HepG2 (cell line): ENCODE measurements around the gene HMGB3. TPM values are rescaled to one million over a fixed set of nuclear protein-coding genes. Genes with fewer than 3 reads are reported as not detected.

Experiments
- ATAC-seq: fragments of 200-7000 bp; cut with Tn5 transposase; 3 replicates; pipeline ENCODE4 v1.9.1; 2020; ENCODE audit warnings: mild to moderate bottlenecking, moderate library complexity
- BruUV-seq: library from RNA; stranded (reverse); fragments of 400-500 nt; replicated peaks from 2 replicates; lab custom pipeline; 2021; lab: Mats Ljungman, UMichigan
- CTCF ChIA-PET: fragments of 300-600 bp; formaldehyde crosslinking; extraction: SDS; loops from one replicate; lab custom pipeline; 2021; ENCODE audit warnings: low total read pairs, inconsistent platforms, low intra/inter-chr PET ratio; lab: Yijun Ruan, JAX
- POLR2A ChIA-PET: fragments of 350-600 bp; sonication (Branson Sonifier 250); formaldehyde crosslinking; loops from one replicate; lab custom pipeline; 2020; ENCODE audit warnings: antibody characterized with exemption, inconsistent platforms; lab: Yijun Ruan, JAX
- DNase-seq: peaks from one replicate; pipeline ENCODE4 v3.0.0-alpha.2; 2015; ENCODE audit warnings: low spot score
- FAIRE-seq: peaks from 3 replicates; lab custom pipeline; 2011; peaks lifted over from hg19 to GRCh38; lab: Jason Lieb, UNC
- H2AFZ ChIP-seq: one replicate; pipeline ENCODE4 v1.6.1; 2011; ENCODE audit warnings: low read length, inconsistent platforms
- H3K27ac ChIP-seq: fragments of 300-600 bp; 3 replicates; pipeline ENCODE4 v1.8.0; 2011; ENCODE audit warnings: mixed run types, mild to moderate bottlenecking, mixed read lengths, low read length, inconsistent platforms; ENCODE audit not compliant: insufficient read depth; ENCODE audit errors: extremely low read length
- H3K27me3 ChIP-seq, 2 experiments: fragments of 200-600 bp in 1 of 2; 2 replicates in 1 of 2; 3 replicates in 1 of 2; pipeline versions ENCODE4 v1.6.0 to v1.8.0; 2011; ENCODE audit warnings: low read length in 2 of 2, mild to moderate bottlenecking in 2 of 2, moderate library complexity in 2 of 2, inconsistent platforms in 1 of 2; ENCODE audit not compliant: insufficient read depth in 2 of 2, control insufficient read depth in 1 of 2
- H3K36me3 ChIP-seq, 2 experiments: fragments of 200-600 bp in 1 of 2; replicated peaks in 1 of 2; 2 replicates in 1 of 2; 3 replicates in 1 of 2; pipeline versions ENCODE4 v1.5.1 to v1.8.0; 2011; ENCODE audit warnings: low read length in 2 of 2, inconsistent platforms in 1 of 2; ENCODE audit not compliant: insufficient read depth in 2 of 2, control insufficient read depth in 1 of 2
- H3K4me1 ChIP-seq: 2 replicates; pipeline ENCODE4 v1.5.1; 2012; ENCODE audit warnings: low read length, inconsistent platforms; ENCODE audit not compliant: insufficient read depth
- H3K4me2 ChIP-seq: 2 replicates; pipeline ENCODE4 v1.6.0; 2011; ENCODE audit warnings: low read depth, low read length, inconsistent platforms
- H3K4me3 ChIP-seq, 3 experiments: fragments of 200-600 bp in 1 of 3; sonication (generic), shearing (Covaris generic) in 1 of 3; replicated peaks in 1 of 3; 2 replicates each; pipeline ENCODE4 v1.5.1; 2011 to 2016; ENCODE audit warnings: low read length in 3 of 3, inconsistent platforms in 2 of 3, low read depth in 2 of 3, mild to moderate bottlenecking in 2 of 3, control low read depth in 1 of 3, mixed read lengths in 1 of 3; ENCODE audit not compliant: insufficient read depth in 1 of 3
- H3K79me2 ChIP-seq: one replicate; pipeline ENCODE4 v1.6.1; 2011; ENCODE audit warnings: low read length, inconsistent platforms; ENCODE audit not compliant: insufficient read depth
- H3K9ac ChIP-seq: 2 replicates; pipeline ENCODE4 v1.6.0; 2011; ENCODE audit warnings: mild to moderate bottlenecking, low read depth, low read length, inconsistent platforms; ENCODE audit not compliant: insufficient read depth
- H3K9me3 ChIP-seq: 2 replicates; pipeline ENCODE4 v1.5.1; 2012; ENCODE audit warnings: mild to moderate bottlenecking, low read length
- H4K20me1 ChIP-seq: 2 replicates; pipeline ENCODE4 v1.6.0; 2011; ENCODE audit warnings: inconsistent platforms, mild to moderate bottlenecking, low read length, moderate library complexity; ENCODE audit not compliant: insufficient read depth
- DNMT1 ChIP-seq: sonication (generic); formaldehyde crosslinking; IDR thresholded peaks from 2 replicates; pipeline ENCODE4 v1.5.1; 2020; ENCODE audit warnings: mild to moderate bottlenecking, missing genetic modification reagents
- SMC3 ChIP-seq: IDR thresholded peaks from 2 replicates; pipeline ENCODE4 v1.6.1; 2011; ENCODE audit warnings: low read length, improper control_type of control experiment
- ZBTB42 ChIP-seq: sonication (generic); formaldehyde crosslinking; IDR thresholded peaks from 2 replicates; pipeline ENCODE4 v1.5.0; 2020; ENCODE audit warnings: mild to moderate bottlenecking, missing genetic modification reagents
- ZIK1 ChIP-seq: sonication (generic); formaldehyde crosslinking; IDR thresholded peaks from 2 replicates; pipeline ENCODE4 v1.5.0; 2020; ENCODE audit warnings: mild to moderate bottlenecking, low read depth, missing genetic modification reagents, borderline replicate concordance
- ZNF224 ChIP-seq: sonication (generic); formaldehyde crosslinking; IDR thresholded peaks from 2 replicates; pipeline ENCODE4 v1.5.0; 2020; ENCODE audit warnings: mild to moderate bottlenecking, missing genetic modification reagents
- ZNF510 ChIP-seq: sonication (generic); formaldehyde crosslinking; IDR thresholded peaks from 2 replicates; pipeline ENCODE4 v1.4.0; 2020; ENCODE audit warnings: low read depth, mild to moderate bottlenecking, missing genetic modification reagents
- ZNF576 ChIP-seq: sonication (generic); formaldehyde crosslinking; IDR thresholded peaks from 2 replicates; pipeline ENCODE4 v1.4.0; 2020; ENCODE audit warnings: mild to moderate bottlenecking, missing genetic modification reagents
- ZNF644 ChIP-seq: IDR thresholded peaks from 2 replicates; pipeline ENCODE4 v1.6.1; 2016; ENCODE audit warnings: low read depth
- WGBS: methylation state at CpG from one replicate; pipeline ENCODE4 v1.1.6; 2017; ENCODE audit warnings: low lambda C conversion rate; 5-methylcytosine and 5-hydroxymethylcytosine counted together
- in situ Hi-C: cut with HindIII; loops from 2 replicates; pipeline ENCODE4 v1.10.0; 2017; ENCODE audit warnings: low pct_unique_long_range_greater_than_20kb; ENCODE audit not compliant: extremely low pct_ligation_motif_present
- intact Hi-C: fragments of 100-400 bp; cut with micrococcal nuclease; formaldehyde crosslinking; loops from one replicate; pipeline ENCODE4 v1.10.0; 2022; ENCODE audit not compliant: unreplicated experiment
- polyA plus RNA-seq, 8 experiments: library from polyadenylated mRNA; depleted of rRNA in 3 of 8; stranded (reverse) in 7 of 8; unstranded in 1 of 8; fragments of >200 nt; fragmentation: Illumina TruSeq in 4 of 8; extraction: Trizol in 4 of 8; gene quantifications; 2 replicates each; pipeline versions ENCODE4 v1.2.1 to v1.2.3, GENCODE V29; 2011 to 2016; ENCODE audit warnings: low read depth in 4 of 8, missing spikeins in 1 of 8, mixed read lengths in 1 of 8; ENCODE audit not compliant: insufficient read depth in 1 of 8
- total RNA-seq, 5 experiments: library from RNA; depleted of rRNA; stranded (reverse); fragments of >200 nt; fragmentation: Illumina TruSeq; extraction: Trizol; gene quantifications; 2 replicates each; pipeline ENCODE4 v1.2.3, GENCODE V29; 2016; ENCODE audit warnings: low read depth in 1 of 5
- TF ChIP-seq, protein P1 (sequence below): sonication (generic); formaldehyde crosslinking; IDR thresholded peaks from 2 replicates; pipeline ENCODE4 v1.8.1; 2023; ENCODE audit warnings: mild to moderate bottlenecking, inconsistent platforms, moderate library complexity, missing genetic modification reagents, borderline replicate concordance

The HMGB3 gene
- total and polyA plus RNA-seq, 2 of the 13 experiments (the other 11 are each of a cell fraction or from before 2014, with no cell fraction given) = 8.5 to 87.1 TPM

DNA sequence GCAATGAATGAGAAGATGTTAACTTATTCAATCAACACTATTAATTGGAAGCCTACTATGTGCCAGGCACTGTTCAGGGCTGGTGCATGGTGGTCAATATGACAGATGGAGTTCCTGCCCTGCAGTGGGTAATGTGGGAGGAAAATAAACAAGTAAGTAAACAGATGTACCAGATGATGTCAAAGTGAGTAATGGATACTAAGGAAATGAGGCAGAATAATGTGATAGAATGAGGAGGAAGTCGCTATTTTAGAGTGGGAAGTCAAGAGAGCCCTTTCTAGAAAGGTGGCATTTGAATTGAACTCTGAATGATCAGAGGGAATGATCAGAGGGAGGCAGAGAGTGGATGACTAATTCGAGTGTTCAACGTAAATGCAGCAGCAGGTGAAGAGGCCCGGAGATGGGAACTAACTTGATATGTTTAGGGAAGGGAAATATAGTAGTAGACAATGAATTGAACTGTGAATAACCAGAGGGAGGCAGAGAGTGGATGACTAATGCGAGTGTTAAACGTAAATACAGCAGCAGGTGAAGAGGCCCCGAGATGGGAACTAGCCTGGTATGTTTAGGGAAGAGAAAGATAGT lies 48.3 kb downstream of the HMGB3 start:
- no peaks in the 10 kb centered on the region for H3K9me3 ChIP-seq
- no peak overlapping the region for H3K4me3 ChIP-seq
- under 1% methylated on average over 7 of the region's 7 CpGs for WGBS
- in situ Hi-C loops = no loop called here
- no TSS peak for BruUV-seq
- DNase-seq (no peak), FAIRE-seq (no peak), ATAC-seq (no peak)
- intact Hi-C loops = no loop called here
- H3K27ac ChIP-seq = no peak overlapping the region
- H3K4me2 ChIP-seq = no peak overlapping the region
- H4K20me1 ChIP-seq = no peaks in the 10 kb centered on the region
- CTCF ChIA-PET = no interaction called here
- H3K27me3 ChIP-seq = no peaks in the 10 kb centered on the region
- H3K79me2 ChIP-seq = no peaks in the 10 kb centered on the region
- H3K4me1 ChIP-seq = no peaks in the 10 kb centered on the region
- TF ChIP-seq ZNF644 (no peak), DNMT1 (no peak), SMC3 (no peak), ZIK1 (CRISPR knock-in tag) (no peak), ZNF224 (CRISPR knock-in tag) (no peak), ZBTB42 (CRISPR knock-in tag) (no peak), ZNF510 (no peak), ZNF576 (CRISPR knock-in tag) (no peak)
- TF ChIP-seq, protein P1, sequence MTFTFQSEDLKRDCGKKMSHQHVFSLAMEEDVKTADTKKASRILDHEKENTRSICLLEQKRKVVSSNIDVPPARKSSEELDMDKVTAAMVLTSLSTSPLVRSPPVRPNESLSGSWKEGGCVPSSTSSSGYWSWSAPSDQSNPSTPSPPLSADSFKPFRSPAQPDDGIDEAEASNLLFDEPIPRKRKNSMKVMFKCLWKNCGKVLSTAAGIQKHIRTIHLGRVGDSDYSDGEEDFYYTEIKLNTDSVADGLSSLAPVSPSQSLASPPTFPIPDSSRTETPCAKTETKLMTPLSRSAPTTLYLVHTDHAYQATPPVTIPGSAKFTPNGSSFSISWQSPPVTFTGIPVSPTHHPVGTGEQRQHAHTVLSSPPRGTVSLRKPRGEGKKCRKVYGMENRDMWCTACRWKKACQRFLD (CRISPR knock-in tag) = no peak
- no peaks in the 10 kb centered on the region for H3K36me3 ChIP-seq
- POLR2A ChIA-PET = no interaction called here
- no peak overlapping the region for H2AFZ ChIP-seq
- no peak overlapping the region for H3K9ac ChIP-seq
